ENCODE measurements around the gene SRD5A1.

Gene SRD5A1

DNA sequence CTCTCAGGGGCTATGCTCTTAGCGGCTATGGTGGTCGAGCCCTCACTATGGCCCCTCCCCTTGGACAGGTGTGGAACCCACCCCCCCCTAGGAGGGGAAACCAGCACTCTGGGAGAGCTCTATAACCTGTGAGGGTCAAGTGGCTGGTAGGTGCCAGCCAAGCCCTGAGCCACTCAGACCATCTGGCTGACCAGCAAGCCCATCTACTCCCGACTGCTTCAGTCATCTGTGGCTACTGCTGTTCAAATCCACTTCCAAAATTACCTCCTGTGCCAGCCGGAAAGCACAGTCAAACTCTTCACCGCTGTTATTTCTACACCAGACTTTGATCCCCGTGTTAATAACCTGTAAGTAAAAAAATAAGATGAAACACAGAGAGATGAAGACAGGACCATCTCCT is 28.9 kb upstream of the SRD5A1 start:
- DNase-seq (ENCODE audit: low read depth), result no peak

DNA sequence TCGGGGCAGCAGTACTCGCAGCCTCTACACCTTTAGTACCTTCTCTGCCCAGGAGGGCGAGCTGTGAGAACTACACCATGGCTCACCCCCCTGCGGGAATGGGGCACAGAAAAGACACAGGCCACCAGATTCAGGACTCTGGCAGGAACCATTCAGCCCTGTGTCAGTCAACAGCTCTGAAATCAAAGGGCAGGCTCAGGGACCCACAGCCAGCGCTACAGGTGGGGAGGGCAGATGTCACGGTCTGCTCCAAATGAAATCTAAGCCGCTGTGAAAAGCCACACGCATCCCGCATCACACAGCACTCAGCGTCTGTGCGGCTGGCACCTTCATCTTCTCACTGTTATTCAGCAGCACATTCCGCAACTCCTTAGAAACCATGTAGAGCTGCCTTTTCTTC is 28.3 kb upstream of the SRD5A1 start:
- DNase-seq (ENCODE audit: low read depth), result no peak

DNA sequence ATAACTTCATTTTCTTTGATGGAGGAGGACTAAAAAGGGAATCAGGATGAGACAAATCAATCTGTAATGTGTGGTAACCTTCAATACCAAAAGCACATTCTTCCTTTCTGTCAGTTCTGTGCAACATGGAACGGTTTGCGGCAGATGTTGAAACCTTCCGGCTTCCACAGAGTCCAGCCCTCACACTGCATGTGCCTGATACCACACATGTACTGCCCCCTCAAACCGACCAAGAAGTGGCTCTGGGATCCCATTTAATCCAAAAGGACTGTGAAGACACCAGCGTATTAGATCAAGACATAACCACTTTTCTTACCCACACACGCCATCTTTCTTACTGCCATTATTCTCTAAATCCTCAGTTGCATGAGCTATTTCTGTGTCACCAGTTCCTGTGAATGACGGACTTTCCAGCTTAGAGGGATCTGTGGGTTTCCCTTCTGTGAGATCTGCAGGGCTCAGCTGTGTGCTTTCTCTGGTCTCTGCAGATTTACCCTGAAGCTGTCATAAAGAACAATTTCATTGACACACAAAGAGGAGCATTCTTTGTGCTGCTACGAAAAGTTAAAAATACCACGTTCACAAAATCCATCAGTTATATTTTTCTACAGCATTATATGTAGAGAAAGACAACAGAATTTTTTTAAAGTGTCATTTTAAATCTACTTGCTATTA is 26.2 kb upstream of the SRD5A1 start:
- no peak for DNase-seq (ENCODE audit: low read depth)

DNA sequence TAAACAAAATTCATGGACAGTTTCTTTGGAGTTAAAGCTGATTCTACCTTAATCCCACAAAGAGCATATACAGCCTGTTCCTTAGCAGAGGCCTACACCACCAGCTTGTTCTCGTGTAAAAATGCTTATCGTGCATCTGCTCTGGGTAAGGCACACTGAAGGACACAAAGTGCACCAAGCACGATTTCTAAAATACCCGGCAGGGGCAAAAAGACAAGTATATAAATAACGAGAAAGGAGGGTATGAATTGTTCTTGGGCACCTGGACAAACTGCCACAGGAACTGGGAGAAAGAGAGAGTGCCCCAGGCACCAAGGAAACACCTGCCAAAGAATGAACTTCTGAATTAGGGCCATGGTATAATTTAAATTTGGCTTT is 25.7 kb upstream of the SRD5A1 start:
- no peak for DNase-seq (ENCODE audit: low read depth)

DNA sequence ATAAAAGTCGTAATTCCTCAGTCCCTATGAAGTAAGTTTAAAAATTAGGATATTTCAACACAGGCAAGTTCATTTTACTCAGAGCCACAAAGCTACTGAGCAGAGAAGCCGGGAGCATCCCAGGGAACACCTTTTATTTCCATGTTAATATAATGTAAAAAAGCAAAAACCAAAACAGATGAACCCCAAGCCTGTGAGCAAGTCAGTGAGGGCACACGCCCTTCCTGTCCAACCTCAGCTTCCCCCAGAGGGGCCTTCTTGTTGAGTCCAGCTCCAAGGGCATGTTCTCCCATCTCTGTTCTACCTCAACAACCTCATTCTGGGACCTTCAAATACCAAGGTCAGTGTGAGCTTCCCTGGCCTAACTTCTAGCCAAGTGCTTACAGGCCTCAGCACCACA is 25.2 kb upstream of the SRD5A1 start:
- DNase-seq (ENCODE audit: low read depth), result no peak

DNA sequence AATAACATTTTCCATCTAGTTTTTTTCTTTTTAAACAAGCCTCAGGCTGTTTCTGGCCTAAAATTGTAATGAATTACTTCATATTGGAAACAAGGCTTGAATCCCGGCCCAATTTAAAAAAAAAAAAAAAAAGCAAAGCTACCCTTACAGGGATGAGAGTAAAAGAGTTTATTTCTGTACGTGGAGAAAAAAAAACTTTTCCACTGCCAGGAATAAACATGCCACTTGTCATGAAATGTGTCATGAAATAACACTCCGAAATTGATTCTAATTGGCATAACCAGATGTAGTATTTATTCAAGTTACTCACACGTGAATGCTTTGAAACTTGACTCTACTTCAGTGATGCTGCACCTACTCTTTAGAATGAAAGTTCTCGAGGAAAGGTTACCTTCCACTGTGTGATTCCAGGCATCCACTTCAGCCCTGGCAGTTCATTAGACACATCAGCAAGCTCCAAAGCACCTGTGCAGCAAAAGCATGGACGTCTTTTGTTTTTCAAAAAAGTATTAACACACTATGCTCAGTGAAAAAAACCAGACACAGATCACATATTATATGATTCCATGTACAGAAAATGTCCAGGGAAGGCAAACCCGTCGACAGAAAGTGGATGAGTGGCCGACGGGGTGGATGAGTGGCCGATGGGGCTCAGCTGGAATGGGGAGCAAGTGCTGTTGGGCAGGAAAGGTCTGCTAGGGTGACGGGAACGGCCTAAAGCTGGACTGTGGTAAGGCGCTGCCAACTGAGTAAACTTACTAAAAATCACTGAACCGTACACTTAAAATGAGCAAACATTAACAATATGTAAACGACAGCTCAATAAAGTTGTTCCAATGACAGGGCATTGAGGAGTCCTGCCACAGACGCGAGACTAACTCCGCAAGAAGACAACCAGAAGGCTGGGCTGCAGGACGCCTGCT is 21.6 kb upstream of the SRD5A1 start:
- DNase-seq (ENCODE audit: low read depth), result no peak

DNA sequence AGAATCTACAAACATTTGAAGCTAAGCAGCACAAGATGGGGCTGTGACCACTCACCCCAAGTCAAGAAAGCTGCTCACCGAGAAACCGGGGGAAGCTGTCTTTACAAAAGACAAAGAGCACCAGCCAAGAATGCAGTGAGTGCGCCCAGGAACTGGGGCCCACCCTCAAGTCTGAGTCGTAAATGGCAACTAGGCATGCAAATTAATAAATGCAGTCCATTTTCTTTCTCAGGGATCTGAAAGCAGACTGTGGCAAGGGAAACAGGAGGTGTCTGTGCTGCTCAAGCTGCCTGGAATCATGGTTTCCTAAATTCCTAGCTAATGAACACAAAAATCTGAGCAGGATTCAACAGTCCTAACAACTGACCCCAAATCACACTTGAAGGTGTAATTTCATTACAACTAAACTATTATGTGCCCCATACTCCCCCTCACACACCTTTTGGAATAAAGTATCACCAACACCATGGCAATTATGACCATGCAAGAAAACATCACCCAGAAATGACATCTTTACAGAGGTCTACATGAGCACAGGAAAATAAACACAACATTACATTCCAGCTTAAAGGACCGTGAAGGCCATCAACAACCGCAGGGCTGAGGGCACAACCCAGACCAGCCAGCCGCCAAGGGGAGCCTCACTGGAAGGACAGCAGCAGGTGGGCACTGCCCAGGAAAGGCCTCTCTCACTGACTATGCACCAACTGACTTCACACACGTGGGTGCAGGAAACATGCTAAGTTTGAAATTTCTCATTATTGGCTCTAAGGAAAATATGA is 18.0 kb upstream of the SRD5A1 start:
- no peak for DNase-seq (ENCODE audit: low read depth)

DNA sequence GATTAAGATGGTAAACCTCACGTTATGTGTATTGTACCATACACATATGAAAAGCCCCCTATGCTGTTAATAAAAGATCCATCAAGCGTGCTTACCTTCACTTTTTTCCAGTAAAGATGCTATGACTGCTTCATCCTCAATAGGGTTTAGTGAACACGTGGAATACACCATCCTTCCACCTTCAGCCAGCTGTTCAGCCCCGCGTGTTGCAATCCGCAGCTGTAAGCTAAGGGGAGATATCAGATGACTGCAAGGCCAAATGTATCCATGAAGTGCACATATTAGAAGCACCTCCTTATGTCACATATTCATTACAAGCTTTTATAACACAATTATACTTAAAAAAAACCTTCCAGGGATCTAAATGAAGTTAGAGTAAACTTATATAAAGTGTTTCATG is 16.6 kb upstream of the SRD5A1 start:
- no peak for DNase-seq (ENCODE audit: low read depth)

DNA sequence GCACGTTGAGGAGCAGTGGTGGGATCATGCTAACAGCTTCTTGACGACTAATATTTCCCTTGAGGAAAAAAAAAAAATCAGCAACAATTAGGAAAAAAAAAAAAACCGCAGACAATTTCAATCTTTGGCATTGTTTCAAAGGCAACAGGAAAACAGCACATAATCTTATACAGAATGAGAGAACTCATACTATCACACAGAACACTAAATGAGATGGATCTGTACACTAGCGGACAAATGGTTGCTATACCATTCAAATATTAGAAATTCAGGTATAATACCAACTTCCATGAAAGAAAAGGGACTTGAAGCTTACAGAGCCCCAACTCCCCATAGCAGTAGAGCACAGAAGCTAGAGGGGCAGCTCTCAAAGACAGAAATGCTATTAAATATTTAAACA is 10.0 kb upstream of the SRD5A1 start:
- no peak for DNase-seq (ENCODE audit: low read depth)

DNA sequence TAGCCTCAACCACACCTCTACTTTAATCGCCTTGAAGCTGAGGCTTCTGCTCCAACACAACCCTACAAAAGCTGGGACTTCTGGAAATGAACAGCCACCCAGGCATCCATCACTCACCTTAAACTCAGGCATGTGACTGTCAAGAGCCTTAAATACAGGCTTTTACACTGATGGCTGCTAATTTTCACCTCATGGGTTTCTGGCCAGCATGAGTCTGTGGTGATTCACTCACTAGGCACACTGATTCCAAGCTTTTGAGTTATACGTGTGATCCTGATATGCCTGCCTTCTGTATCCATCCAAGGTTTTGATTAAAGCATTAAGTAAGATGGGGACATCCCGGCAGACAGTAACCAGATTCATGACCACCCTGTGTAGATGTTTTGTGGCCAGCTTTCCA is 9.3 kb upstream of the SRD5A1 start:
- DNase-seq (ENCODE audit: low read depth), result no peak

DNA sequence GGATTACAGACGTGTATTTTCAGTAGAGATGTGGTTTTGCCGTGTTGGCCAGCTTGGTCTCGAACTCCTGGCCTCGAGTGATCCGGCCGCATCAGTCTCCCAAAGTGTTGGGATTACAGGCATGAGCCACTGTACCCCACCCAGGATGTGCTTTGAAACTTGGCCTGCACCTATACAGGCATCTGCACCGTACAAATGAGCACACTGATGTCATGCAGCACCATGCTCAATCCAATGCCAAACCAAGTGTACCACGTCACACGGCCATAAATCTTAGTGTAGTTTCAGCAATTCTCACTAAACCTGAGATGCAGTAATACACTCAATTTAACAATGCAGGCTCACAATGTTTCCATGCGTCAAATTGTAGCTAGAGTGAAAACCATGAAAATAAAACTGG is 6.7 kb upstream of the SRD5A1 start:
- no peak for DNase-seq (ENCODE audit: low read depth)

DNA sequence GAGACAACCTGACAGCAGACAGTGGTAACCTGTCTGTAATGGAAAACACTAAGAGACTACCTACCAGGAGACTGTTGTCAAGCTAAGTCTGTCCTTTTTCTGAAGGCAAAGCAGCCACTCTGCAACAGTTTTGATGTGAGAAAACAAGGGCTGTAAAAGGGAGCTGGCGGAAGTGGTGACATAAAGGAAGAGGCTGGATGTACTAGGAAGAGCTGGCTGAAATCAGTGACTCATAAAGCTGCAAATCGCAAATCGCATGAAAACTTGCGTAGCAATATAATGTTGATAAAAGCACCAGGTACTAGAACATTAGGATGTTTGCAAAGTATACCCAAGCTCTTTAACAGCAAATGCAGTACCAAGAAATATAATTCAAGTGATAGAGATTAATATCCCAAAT is 1.8 kb upstream of the SRD5A1 start:
- no peak for DNase-seq (ENCODE audit: low read depth)

DNA sequence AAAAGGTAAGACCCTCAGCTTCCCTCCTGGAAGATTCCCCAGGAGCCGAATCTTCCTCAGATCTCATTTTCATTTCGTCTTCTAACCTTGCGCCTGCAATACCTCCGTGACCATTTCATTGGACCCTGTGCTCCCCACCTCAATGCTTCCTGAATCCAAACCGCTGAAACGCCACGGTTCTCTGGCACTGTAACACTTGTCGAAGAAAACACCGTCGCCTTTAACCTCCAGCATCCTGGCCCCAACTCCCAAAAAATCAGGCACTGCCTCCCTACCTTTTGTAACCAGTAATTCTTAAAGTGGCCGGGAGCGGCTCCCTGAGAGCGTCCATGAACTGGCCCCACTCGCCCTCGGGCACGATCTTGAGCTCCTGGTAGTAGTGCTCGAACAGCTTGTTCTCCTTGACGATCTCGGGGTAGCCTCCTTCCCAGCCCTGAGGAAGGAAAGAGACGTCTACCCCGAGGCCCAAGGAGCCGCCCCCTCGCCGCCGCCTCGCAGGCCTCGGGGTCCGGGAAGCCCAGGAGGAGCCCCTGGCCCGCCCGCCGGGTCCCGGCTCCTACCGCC is 834 bp upstream of the SRD5A1 start:
- DNase-seq (ENCODE audit: low read depth), result peak; percentile 7

DNA sequence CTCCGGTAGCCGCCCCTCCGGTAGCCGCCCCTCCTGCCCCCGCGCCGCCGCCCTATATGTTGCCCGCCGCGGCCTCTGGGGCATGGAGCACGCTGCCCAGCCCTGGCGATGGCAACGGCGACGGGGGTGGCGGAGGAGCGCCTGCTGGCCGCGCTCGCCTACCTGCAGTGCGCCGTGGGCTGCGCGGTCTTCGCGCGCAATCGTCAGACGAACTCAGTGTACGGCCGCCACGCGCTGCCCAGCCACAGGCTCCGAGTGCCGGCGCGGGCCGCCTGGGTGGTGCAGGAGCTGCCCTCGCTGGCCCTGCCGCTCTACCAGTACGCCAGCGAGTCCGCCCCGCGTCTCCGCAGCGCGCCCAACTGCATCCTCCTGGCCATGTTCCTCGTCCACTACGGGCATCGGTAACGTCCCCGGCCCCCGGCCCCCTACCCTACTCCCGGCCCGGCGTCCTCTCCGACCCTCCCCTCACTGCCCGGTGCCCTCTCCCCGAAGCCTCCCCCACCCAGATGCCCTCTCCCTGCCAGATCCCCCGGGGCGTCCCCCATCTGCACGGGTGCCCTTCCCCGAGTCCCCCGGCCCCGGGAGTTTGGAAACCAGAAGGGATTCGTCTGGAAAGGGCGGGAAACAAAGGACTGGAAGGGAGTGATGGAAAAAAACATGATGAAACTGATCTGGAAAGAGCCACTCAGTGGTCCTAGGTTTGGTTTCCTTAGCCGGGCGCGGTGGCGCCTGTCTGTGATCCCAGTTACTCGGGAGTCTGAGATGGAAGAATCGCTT is 417 bp downstream of the SRD5A1 start:
- peak; percentile 17 for DNase-seq (ENCODE audit: low read depth)

DNA sequence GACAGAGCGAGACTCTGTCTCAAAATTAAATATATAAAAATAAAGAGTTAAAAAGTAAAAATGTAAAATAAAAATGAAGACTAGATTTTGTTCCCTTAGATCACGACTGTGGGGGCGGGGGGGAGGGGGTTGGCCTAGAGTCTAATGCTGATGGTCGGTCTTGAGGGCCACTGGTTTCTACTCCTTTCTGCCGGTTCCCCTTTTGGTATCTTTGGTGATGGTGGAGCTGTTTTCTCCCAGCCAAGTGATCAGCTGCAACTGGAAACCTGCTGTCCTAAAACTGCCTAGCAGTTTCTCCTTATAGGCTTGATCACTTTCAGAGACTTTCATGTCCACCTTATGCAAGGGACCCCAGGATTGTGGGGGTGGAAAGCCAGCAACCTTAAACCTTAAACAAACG is 1.1 kb downstream of the SRD5A1 start:
- no peak for DNase-seq (ENCODE audit: low read depth)

DNA sequence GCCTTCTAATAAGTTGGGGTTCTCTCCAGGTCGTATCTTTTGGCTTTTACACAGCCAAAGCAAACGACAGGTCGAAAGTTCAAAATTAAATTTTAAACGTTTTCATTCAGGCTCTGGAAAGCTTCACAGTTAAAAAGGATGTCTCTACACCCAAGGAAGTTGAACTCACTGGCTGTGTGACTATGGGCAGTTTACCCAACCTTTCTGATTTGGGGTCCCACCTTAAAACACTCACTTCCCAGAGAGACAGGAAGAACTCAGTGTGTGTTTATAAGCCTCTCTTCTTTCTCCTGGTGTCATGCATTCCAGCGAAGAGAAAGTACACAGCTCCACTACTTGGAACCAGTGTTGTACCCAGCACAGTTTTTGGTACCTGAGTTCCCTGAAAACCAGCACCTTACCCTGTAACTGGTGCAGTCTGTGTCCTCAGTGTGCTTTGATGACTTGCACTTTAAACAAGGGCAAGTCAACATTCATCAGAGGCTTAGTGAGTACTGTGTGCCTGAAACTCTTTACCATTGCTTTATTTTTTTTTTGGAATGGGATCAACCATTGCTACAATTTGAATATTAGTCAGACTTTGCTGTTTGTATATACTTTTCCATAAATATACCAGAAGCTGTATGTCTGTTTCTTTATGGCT is 1.7 kb downstream of the SRD5A1 start:
- DNase-seq (ENCODE audit: low read depth), result no peak

DNA sequence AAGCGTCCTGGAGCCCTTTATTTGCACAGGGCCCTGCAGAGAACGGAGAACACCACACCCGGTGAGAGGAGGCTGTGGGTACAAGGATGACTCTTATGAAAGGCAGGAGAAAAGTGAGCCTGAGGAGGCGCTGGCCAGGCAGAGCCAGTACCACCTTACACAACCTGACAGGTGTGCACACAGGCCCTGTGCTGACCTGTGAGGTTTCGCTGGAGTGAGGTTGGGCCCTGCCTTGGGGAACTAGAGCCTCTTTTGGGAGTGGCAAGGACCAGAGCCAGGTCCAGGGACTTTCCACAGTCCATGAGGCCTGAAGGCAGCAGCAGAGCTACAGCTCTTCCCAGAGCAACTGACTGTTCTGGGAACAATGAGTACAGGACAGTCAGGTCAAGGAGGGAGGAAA is 3.1 kb downstream of the SRD5A1 start:
- no peak for DNase-seq (ENCODE audit: low read depth)

DNA sequence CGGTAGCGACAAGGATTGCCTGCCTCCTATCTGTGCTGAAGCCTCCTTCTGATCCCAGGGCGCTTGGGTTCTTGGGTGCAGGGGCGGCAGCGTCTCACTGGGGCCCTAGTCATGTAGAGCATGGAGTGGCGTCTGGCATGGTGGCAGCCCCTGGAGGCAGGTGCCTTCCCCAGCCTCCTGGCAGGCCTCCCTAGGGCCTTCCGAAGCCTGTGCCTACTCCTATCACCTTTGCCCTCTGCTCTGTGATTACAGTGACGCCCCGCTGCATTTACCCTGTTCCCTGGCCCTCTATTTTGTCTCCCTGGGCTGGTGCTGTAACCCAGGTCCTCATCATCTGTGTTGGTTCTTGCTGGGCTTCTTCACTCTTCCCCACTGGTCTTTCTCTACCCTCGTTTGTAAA is 3.8 kb downstream of the SRD5A1 start:
- no peak for DNase-seq (ENCODE audit: low read depth)

DNA sequence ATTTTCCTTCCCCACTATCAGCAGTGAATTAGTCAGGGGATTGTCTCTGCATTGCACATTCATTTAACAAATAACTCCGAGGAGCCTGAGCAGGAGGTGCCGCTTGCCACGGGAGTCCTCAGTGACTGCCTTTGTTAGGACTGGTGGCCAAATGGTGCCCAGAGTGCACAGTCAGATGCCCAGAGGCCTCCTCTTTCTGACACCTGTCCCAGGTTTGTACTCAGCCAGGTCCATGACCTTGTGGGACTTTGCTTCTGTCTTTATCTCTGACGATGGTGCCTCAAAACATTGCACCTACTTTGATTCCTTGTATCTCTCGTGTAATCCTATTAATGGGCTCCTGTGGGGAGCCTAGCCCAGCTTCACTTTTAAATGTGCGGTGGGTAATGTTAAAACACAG is 4.3 kb downstream of the SRD5A1 start:
- DNase-seq (ENCODE audit: low read depth), result no peak

DNA sequence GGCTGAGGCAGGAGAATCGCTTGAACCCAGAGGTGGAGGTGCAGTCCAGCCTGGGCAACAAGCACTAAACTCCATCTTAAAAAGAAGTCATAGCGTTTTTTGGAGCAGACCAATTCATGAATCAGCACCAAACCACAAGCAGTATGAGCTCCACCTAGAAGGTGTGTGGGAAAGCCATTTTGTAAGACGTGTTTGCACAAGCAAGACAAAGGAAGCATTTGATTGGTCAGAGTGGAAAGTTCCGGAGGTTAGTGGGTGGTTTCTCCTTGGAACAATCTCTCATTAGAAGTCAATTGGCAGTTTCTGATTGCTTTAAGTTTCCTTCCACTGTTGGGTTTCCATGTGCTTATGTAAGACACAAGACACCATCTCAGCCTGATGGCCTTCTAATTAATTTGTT is 5.0 kb downstream of the SRD5A1 start:
- DNase-seq (ENCODE audit: low read depth), result no peak

DNA sequence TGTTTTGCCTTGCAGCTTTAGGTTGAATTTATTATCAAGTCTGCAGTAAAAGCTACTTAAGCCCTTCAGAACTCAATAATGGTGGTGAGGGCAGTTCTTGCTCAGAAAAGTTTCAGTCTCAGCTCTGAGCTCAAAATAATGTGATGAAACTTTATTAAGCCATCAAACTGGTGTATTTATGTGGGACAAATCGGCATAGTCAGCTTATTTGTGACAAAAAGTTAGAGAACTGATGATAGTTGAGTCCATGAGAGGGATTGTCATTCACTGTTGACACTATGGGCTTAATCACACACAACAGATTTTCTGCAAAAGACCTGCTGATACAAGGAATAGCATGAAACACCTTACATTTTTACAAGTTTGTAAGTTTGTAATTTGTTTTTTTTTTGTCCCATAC is 9.4 kb downstream of the SRD5A1 start:
- no peak for DNase-seq (ENCODE audit: low read depth)

All from fibroblast of gingiva (primary cell).